ENCODE results near the gene ANLN. TPM values are rescaled to one million over a fixed set of nuclear protein-coding genes. Genes with fewer than 3 reads are reported as not detected.

ANLN gene
- total and polyA plus RNA-seq, 3 experiments from 2014 or later: 0.25 to 31.0 (median 29.1) TPM

- Histone ChIP-seq H3K4me3 (ENCODE audit: low read length) (no peak overlapping the region), H3K4me1 (ENCODE audit: insufficient read depth, low read length) (no peaks in the 10 kb centered on the region), H3K9me3 (ENCODE audit: low read length) (no peaks in the 10 kb centered on the region), H3K36me3 (ENCODE audit: insufficient read depth, low read length) (no peaks in the 10 kb centered on the region), H3K27ac (ENCODE audit: low read depth, low read length) (no peak overlapping the region), H3K27me3 (ENCODE audit: insufficient read depth, low read length, poor library complexity, severe bottlenecking) (no peaks in the 10 kb centered on the region)
- H3K9me3 Mint-ChIP-seq: no peaks in the 10 kb centered on the region
- H3K4me1 Mint-ChIP-seq: no peaks in the 10 kb centered on the region
- H3K36me3 Mint-ChIP-seq: no peaks in the 10 kb centered on the region
- no peak for DNase-seq
- H3K27me3 Mint-ChIP-seq: no peaks in the 10 kb centered on the region
- H3K4me3 Mint-ChIP-seq: no peak overlapping the region
- no peak overlapping the region for H3K27ac Mint-ChIP-seq
- ChIA-PET CTCF (interaction anchor here (0.7 to 1.9 kb wide), 14 partner anchors 8 to 760 kb away, joined by 3 to 12 read pairs (median 4); no protein-coding TSS in a partner anchor), POLR2A (no interaction called here)
Observed at GRCh38 chr7:36441344-36442022, 51.8 kb downstream of the ANLN start.

- POLR2A ChIA-PET: no interaction called here
- H3K27ac ChIP-seq (ENCODE audit: low read depth, low read length): no peak overlapping the region
- Mint-ChIP-seq H3K27me3 (no peaks in the 10 kb centered on the region), H3K4me3 (no peak overlapping the region), H3K4me1 (no peaks in the 10 kb centered on the region), H3K27ac (no peak overlapping the region), H3K36me3 (no peaks in the 10 kb centered on the region), H3K9me3 (no peaks in the 10 kb centered on the region)
- no peaks in the 10 kb centered on the region for H3K9me3 ChIP-seq (ENCODE audit: low read length)
- H3K4me1 ChIP-seq (ENCODE audit: insufficient read depth, low read length): no peaks in the 10 kb centered on the region
- no peak for DNase-seq
- CTCF ChIA-PET: interaction anchor here (1.0 kb wide), 1 partner anchor 8 kb away, joined by 3 read pairs; no protein-coding TSS in a partner anchor
- H3K36me3 ChIP-seq (ENCODE audit: insufficient read depth, low read length): no peaks in the 10 kb centered on the region
- no peak overlapping the region for H3K4me3 ChIP-seq (ENCODE audit: low read length)
- H3K27me3 ChIP-seq (ENCODE audit: insufficient read depth, low read length, poor library complexity, severe bottlenecking): no peaks in the 10 kb centered on the region
Observed at GRCh38 chr7:36448781-36449379, 59.2 kb downstream of the ANLN start.

DNA sequence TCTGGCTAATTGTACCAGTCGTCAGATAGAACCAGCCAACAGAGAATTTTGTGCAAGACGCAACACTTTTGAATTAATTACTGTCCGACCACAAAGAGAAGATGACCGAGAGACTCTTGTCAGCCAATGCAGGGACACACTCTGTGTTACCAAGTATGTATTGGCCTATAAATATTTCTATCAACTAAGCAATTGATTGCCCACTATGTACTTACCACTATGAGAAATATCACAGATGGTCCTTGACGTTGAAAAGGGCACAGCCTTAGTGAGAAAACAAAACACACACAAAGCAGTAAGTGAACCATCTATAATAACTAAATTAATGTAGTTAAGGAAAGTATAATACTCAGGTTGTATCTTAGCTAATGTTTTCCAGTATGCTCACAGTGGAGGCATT lies 60.0 kb downstream of the ANLN start:
- H3K27ac Mint-ChIP-seq: no peak overlapping the region
- H3K9me3 Mint-ChIP-seq: no peaks in the 10 kb centered on the region
- no peaks in the 10 kb centered on the region for H3K36me3 Mint-ChIP-seq

DNA sequence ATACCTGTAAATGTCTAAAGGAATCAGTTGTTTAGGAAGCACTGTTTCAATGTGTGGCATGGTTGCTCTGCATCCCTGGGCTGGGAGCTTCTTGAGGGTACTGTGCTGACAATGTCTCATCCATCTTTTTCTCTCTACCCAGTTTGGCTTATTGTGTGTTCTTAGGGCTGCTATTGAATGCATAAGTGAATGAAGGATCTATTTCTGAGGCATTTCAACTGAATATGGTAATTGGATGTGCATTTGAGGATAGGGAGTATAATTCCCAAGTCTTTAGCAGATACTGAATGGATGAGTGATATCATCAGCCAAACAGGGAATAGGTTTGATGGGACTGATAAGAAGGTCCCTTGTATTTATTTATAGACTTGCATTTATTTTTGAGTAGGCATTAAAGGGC lies 64.1 kb downstream of the ANLN start:
- ChIA-PET POLR2A (no interaction called here), CTCF (no interaction called here)
- no peaks in the 10 kb centered on the region for H3K27me3 ChIP-seq (ENCODE audit: insufficient read depth, low read length, poor library complexity, severe bottlenecking)
- no peaks in the 10 kb centered on the region for H3K9me3 ChIP-seq (ENCODE audit: low read length)
- H3K27ac Mint-ChIP-seq: no peak overlapping the region
- no peak overlapping the region for H3K4me3 ChIP-seq (ENCODE audit: low read length)
- H3K4me1 Mint-ChIP-seq: no peaks in the 10 kb centered on the region
- no peaks in the 10 kb centered on the region for H3K36me3 Mint-ChIP-seq
- no peak for DNase-seq
- H3K36me3 ChIP-seq (ENCODE audit: insufficient read depth, low read length): no peaks in the 10 kb centered on the region
- no peaks in the 10 kb centered on the region for H3K9me3 Mint-ChIP-seq
- H3K4me1 ChIP-seq (ENCODE audit: insufficient read depth, low read length): no peaks in the 10 kb centered on the region
- H3K27me3 Mint-ChIP-seq: no peaks in the 10 kb centered on the region
- no peak overlapping the region for H3K27ac ChIP-seq (ENCODE audit: low read depth, low read length)
- H3K4me3 Mint-ChIP-seq: no peak overlapping the region

More for the DNA sequence above, 60.0 kb downstream of the ANLN start:
- Histone ChIP-seq H3K27ac (ENCODE audit: low read depth, low read length) (no peak overlapping the region), H3K4me3 (ENCODE audit: low read length) (no peak overlapping the region), H3K9me3 (ENCODE audit: low read length) (no peaks in the 10 kb centered on the region), H3K4me1 (ENCODE audit: insufficient read depth, low read length) (no peaks in the 10 kb centered on the region), H3K27me3 (ENCODE audit: insufficient read depth, low read length, poor library complexity, severe bottlenecking) (no peaks in the 10 kb centered on the region), H3K36me3 (ENCODE audit: insufficient read depth, low read length) (no peaks in the 10 kb centered on the region)
- Mint-ChIP-seq H3K4me3 (no peak overlapping the region), H3K27me3 (no peaks in the 10 kb centered on the region), H3K4me1 (no peaks in the 10 kb centered on the region)
- DNase-seq: no peak
- CTCF ChIA-PET: interaction anchor here (1.0 to 1.1 kb wide), 2 partner anchors 9 kb away, joined by 3 read pairs; no protein-coding TSS in a partner anchor
- POLR2A ChIA-PET: no interaction called here

GRCh38 chr7:36455646-36456045 lies 66.0 kb downstream of the ANLN start:
- H3K4me1 Mint-ChIP-seq: no peaks in the 10 kb centered on the region
- no peak overlapping the region for H3K27ac Mint-ChIP-seq
- POLR2A ChIA-PET: interaction anchor here (0.7 kb wide), 1 partner anchor 89 kb away, joined by 13 read pairs; a partner anchor contains a TSS
- no peaks in the 10 kb centered on the region for H3K36me3 Mint-ChIP-seq
- H3K4me1 ChIP-seq (ENCODE audit: insufficient read depth, low read length): no peaks in the 10 kb centered on the region
- H3K36me3 ChIP-seq (ENCODE audit: insufficient read depth, low read length): no peaks in the 10 kb centered on the region
- H3K9me3 ChIP-seq (ENCODE audit: low read length): no peaks in the 10 kb centered on the region
- H3K27me3 ChIP-seq (ENCODE audit: insufficient read depth, low read length, poor library complexity, severe bottlenecking): no peaks in the 10 kb centered on the region
- H3K4me3 ChIP-seq (ENCODE audit: low read length): no peak overlapping the region
- H3K4me3 Mint-ChIP-seq: no peak overlapping the region
- H3K9me3 Mint-ChIP-seq: no peaks in the 10 kb centered on the region
- no peak overlapping the region for H3K27ac ChIP-seq (ENCODE audit: low read depth, low read length)
- CTCF ChIA-PET: interaction anchor here (1.0 to 1.5 kb wide), 2 partner anchors 14 to 215 kb away, joined by 3 read pairs; no protein-coding TSS in a partner anchor
- H3K27me3 Mint-ChIP-seq: no peaks in the 10 kb centered on the region
- DNase-seq: no peak

DNA sequence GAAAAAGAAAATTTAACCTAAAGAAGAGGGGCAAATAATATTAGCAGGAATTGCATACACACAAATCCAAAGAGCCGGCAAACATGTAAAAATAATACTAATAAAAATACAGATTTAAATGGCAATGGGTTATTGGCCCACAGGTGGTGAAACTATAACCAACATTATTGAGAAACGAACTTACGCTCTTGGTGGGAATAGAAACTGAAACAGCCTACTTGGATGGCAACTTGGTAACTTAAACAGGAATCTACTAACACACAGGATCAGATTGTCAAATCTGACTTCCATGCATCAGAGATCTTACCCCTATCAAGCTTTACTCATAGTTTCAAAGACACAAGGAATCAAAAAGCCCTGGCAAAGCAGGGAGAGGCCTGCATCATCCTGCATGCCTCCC lies 66.5 kb downstream of the ANLN start:
- Mint-ChIP-seq H3K27me3 (no peaks in the 10 kb centered on the region), H3K4me3 (no peak overlapping the region), H3K4me1 (no peaks in the 10 kb centered on the region), H3K9me3 (no peaks in the 10 kb centered on the region), H3K36me3 (no peaks in the 10 kb centered on the region), H3K27ac (no peak overlapping the region)
- Histone ChIP-seq H3K36me3 (ENCODE audit: insufficient read depth, low read length) (no peaks in the 10 kb centered on the region), H3K4me3 (ENCODE audit: low read length) (no peak overlapping the region), H3K9me3 (ENCODE audit: low read length) (no peaks in the 10 kb centered on the region), H3K27me3 (ENCODE audit: insufficient read depth, low read length, poor library complexity, severe bottlenecking) (no peaks in the 10 kb centered on the region), H3K27ac (ENCODE audit: low read depth, low read length) (no peak overlapping the region), H3K4me1 (ENCODE audit: insufficient read depth, low read length) (no peaks in the 10 kb centered on the region)
- POLR2A ChIA-PET: interaction anchor here (0.7 kb wide), 1 partner anchor 89 kb away, joined by 13 read pairs; a partner anchor contains a TSS
- CTCF ChIA-PET: interaction anchor here (1.0 to 1.5 kb wide), 2 partner anchors 15 to 214 kb away, joined by 3 read pairs; no protein-coding TSS in a partner anchor
- no peak for DNase-seq

DNA sequence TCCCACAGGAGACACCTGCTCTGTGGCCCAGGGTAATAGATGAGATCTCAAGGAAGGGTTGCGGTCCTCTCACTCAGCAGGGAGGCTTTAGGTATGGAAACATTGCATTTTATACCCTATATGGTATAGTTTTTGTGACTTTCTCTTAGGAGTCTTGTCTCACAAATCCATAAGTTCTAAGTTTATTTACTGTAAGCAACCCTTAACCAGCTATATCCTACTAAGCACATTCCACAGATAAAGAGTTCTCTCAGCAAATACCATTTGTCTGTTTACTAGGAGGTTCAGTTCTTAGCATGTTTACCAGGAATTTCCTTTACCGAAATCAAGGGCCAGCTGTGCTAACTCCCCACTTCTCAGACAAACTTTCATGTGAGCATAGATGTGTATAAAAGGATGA lies 66.9 kb downstream of the ANLN start:
- Histone ChIP-seq H3K27me3 (ENCODE audit: insufficient read depth, low read length, poor library complexity, severe bottlenecking) (no peaks in the 10 kb centered on the region), H3K27ac (ENCODE audit: low read depth, low read length) (no peak overlapping the region), H3K9me3 (ENCODE audit: low read length) (no peaks in the 10 kb centered on the region), H3K36me3 (ENCODE audit: insufficient read depth, low read length) (no peaks in the 10 kb centered on the region), H3K4me3 (ENCODE audit: low read length) (no peak overlapping the region), H3K4me1 (ENCODE audit: insufficient read depth, low read length) (no peaks in the 10 kb centered on the region)
- DNase-seq: no peak
- Mint-ChIP-seq H3K27ac (no peak overlapping the region), H3K4me1 (no peaks in the 10 kb centered on the region), H3K27me3 (no peaks in the 10 kb centered on the region), H3K9me3 (no peaks in the 10 kb centered on the region), H3K4me3 (no peak overlapping the region), H3K36me3 (no peaks in the 10 kb centered on the region)
- ChIA-PET POLR2A (no interaction called here), CTCF (interaction anchor here (1.0 kb wide), 1 partner anchor 15 kb away, joined by 3 read pairs; no protein-coding TSS in a partner anchor)

DNA sequence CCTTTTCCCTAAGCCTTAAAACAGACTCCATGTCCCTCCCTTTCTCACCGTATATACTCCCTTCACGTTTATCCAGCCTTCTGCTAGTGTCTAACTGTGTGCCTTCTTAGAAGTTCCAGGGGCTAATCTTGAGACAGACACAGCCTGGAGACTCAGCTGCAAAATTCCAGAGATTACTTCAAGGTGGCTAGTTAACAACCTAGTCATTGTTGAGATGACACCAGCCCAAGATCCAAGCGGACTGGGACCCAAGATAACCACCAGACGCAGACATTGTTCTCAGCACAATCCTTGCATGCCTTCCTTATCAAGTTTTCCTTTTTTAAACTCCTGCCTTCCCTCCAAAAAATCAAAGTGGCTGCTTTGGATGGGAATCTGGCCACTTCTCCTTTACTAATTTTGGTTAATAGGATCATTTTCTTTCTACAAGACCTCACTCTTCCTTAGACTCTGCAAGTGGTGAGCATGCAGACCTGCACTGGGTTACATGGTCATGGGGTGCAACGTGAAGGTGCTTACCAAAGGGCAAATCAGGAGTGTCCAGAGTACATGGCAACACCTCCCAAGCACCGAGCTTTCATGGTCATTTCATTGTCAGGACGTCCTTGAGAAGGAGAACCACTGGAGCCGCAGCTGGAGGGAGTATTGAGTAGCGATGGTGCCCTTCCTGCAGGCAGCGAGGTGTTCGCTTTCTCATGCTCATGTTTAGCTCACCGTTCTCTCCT lies 69.7 kb downstream of the ANLN start:
- no peaks in the 10 kb centered on the region for H3K27me3 ChIP-seq (ENCODE audit: insufficient read depth, low read length, poor library complexity, severe bottlenecking)
- no peak overlapping the region for H3K4me3 ChIP-seq (ENCODE audit: low read length)
- H3K27ac ChIP-seq (ENCODE audit: low read depth, low read length): no peak overlapping the region
- H3K27ac Mint-ChIP-seq: no peak overlapping the region
- no peaks in the 10 kb centered on the region for H3K9me3 ChIP-seq (ENCODE audit: low read length)
- H3K36me3 ChIP-seq (ENCODE audit: insufficient read depth, low read length): no peaks in the 10 kb centered on the region
- no peak for DNase-seq
- no peaks in the 10 kb centered on the region for H3K27me3 Mint-ChIP-seq
- H3K9me3 Mint-ChIP-seq: no peaks in the 10 kb centered on the region
- POLR2A ChIA-PET: no interaction called here
- no peaks in the 10 kb centered on the region for H3K4me1 ChIP-seq (ENCODE audit: insufficient read depth, low read length)
- H3K36me3 Mint-ChIP-seq: no peaks in the 10 kb centered on the region
- no peaks in the 10 kb centered on the region for H3K4me1 Mint-ChIP-seq
- CTCF ChIA-PET: no interaction called here
- H3K4me3 Mint-ChIP-seq: no peak overlapping the region
